ENCODE results near the gene CTXN2.

GRCh38 chr15:48186271-48186670, 5.2 kb upstream of the CTXN2 start:
- TF ChIP-seq FOXP2 (optimal IDR thresholded peaks at IDR 0.05; ENCODE audit: control extremely low read depth, extremely low read length, insufficient read depth) (no peak), POLR2AphosphoS5 (IDR thresholded peaks at IDR 0.05; ENCODE audit: borderline replicate concordance, low read depth, low read length) (no peak), EZH2 (IDR thresholded peaks at IDR 0.05) (no peak)

Measured in SK-N-MC (cell line).